Activated T-cell treated with anti-CD3 and anti-CD28 coated beads for 4 hours (primary cell): Measurements from ENCODE around the gene ITPRIP.

Experiments
- DNase-seq: peaks from one replicate; pipeline ENCODE4 v3.0.0-alpha.2; 2020

Gene ITPRIP

DNA sequence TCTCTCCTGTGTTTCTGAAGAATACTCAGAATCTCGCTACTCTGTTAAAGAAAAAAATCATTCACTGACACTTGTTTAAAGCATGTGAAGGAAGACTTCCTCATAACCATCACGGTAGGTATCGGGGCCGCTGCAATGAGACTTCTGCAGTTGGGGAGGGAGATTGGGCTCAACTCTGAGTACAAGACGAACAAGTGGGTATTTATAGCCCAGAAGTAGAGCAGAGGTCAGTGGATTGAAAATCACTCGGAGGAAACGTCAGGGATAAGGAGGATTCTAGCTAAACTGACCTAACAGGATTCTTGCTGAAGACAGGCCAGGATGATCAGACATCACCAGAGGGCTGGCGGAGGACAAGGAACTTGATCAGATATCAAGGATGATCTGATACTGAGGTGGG is 33.3 kb downstream of the ITPRIP start:
- no peak for DNase-seq

DNA sequence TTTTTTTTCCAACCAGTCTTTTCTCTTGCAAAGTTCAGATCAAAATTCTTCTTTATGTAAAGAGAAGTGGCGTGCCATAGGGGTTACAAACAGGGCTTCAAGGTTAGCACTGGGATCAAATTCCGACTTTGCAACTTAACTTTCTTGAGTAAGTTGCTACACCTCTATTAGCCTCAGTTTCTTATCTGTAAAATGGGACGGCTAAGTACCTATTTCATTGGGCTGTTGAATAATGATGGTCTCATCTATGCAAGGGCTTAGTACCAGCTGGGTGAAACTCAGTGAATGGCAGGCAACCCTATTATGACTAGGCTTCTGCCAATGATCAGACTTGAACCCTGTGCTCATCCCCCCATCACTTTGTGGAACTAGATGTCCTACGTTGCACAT is 33.9 kb downstream of the ITPRIP start:
- DNase-seq = no peak

- DNase-seq = no peak
These were observed 34.5 kb downstream of the ITPRIP start for GRCh38 chr10:104303594-104304355.

- DNase-seq = no peak
These were observed 36.2 kb downstream of the ITPRIP start for GRCh38 chr10:104301907-104302690.

- DNase-seq = no peak
These were observed 37.5 kb downstream of the ITPRIP start for GRCh38 chr10:104300736-104301292.

DNA sequence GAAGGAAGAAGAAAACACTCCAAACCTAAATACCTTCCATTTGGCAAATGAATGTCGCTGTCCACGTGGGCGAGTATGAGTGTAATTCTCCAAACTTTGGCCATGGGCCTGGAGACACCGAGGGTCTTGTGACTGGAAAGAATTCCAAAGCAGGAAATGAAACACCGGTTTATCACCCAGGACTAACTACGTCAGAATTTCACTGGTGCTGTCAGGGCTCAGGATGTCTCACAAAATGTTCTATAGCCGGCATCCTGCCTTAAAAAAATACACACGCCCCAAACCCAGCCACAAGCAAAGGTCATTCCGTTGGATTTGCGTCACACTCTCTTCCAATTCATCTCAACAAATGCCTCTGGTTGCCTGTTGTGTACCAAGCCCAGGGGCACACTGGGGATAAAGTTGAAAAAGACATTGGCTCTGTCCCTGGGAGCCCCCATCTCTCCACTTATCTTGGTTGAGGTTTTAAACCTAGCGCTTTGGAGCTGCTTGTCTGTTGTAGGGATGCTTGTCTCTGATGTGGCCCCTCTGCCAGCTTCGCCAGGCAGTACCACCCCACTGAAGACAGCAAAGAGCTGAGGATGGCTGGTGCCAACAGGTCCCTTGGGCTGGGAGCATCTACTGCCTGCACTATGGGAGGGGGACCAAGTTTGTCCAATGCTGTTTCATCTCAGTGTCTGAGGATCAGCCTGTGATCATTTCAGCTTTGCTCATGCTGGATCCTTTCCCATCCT is 38.1 kb downstream of the ITPRIP start:
- no peak for DNase-seq

DNA sequence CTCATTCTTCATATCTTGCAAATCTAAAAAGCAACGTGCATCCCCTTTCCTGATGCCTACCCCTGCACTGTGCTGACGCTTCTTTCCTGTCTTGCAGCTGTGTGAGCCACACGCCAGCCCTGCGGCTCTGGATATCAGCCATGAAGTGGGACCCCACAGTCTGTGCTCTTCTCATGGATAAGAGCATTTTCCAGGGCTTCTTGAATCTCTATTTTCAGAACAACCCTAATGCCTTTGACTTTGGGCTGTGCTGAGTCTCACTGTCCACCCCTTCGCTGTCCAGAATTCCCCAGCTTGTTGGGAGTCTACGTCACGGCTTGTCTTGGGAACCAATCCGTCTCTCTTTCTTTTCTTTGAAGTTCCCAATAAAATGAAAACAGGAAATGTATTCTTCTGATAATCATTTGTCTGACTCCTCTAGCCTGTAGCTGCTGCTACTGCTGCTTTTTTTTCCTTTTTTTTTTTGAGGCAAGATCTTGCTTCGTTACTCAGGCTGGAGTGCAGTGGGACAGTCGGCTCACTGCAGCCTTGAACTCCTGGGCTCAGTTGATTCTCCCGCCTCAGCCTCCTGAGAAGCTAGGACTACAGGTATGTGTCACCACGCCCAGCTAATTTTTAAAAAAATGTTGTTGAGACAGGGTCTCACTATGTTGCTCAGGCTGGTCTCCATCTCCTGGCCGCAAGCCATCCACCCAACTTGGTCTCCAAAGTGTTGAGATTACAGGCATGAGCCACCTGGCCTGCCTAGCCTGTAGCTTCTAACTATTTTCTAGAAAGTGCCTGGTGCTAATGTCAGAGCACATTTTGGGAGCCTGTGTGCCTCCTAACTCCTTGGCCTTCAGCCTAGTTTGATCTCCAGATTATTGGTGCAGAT is 39.0 kb downstream of the ITPRIP start:
- DNase-seq = no peak

DNA sequence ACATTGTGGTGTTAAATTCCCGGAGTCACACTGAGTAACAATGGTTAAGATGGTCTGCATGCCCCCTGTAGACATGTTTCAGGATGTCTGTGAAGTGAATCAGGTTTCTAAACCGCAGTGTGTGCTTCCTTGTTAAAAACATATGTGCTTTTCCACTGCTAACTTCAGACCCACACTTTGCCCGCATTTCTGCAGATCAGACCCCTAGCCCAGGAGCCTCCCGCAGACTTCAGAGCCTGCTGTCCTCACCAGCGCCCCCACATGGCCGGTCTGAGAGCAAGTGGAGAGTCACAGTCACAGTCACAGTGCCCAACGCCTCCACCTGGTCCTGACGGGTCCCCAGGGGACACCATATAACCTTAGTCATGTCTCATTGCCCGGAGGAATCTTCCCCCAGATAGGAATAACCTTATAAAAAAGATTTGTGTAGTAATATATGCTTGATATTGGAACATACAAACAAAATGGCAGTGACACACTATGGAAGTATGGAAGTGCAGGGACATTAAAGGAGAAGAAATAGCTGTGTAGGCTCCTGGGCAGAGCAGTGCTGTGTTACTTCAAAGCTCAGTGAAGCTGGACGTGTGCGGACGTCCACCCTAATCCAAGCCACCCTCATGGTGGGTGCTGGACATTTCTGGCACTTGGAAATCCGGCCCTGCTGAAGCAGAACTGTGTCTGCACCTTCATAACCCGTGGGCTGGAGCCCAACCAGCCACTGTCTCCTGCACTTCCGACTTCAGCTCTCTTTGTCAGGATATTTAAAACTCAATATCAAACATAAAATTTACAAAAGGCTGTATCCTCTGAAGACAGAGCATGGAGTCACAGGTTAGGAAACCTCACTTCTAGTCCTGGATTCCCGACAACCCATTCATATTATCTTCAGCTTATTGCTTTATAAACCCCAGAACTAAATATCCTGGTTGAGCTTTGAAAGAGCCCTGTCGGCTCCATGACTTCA is 40.3 kb downstream of the ITPRIP start:
- DNase-seq = no peak

DNA sequence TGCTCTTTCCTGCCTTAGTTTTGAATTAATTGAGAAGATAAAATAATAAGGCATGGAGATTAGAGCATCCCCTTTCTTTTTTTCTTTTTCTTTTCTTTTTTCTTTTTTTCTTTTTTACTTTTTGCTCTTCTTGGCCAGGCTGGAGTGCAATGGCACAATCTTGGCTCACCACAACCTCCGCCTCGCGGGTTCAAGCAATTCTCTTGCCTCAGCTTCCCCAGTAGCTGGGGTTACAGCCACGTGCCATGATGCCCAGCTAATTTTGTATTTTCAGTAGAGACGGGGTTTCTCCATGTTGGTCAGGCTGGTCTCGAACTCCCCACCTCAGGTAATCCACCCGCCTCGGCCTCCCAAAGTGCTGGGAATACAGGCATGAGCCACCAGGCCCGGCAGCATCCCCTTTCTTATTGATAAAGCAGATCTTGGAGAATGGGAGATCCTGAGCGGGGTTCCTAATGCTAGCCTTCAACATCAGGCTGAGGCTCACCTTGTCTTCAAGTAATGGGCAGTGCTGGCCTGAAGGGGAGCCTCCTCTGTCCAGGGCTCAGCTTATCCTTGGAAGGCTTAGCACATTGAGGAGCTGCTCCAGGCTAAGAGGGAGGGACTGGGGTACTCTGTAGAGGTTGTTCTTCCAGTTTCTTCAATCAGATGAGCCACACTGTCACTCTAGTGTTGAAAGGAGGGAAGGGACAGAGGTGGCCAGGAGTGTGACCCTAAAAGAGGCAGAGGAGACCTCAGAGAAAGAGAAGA is 41.4 kb downstream of the ITPRIP start:
- DNase-seq = no peak

DNA sequence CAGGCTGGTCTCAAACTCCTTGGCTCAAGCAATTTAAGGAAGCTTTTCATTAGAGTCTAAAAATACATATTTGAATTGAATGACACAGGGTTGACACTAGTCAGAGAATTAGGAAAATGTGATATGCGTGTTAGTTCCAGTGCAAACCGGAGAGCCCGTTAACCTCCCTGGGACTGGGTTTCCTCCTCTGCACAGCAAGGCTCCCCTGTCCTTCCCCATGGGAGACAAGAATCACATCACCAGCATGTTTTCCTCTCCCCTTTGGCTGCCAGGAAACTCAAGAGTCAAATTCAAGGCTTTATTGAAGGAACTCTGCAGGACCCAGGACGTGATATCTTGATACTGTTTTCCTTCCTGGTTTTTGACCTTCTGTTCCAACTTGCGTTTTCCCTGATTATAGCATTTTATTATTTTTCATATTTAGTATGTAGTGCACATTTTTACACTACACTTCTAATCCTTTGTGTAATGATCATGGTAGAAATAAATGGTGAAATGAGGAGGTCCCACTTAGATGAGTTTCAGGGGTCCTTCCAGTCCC is 44.4 kb downstream of the ITPRIP start:
- no peak for DNase-seq

GRCh38 chr10:104293011-104293410 is 45.3 kb downstream of the ITPRIP start:
- DNase-seq = no peak

- DNase-seq = peak; percentile 82
These were observed 46.8 kb downstream of the ITPRIP start for GRCh38 chr10:104291439-104291951.

GRCh38 chr10:104288355-104288754 is 49.9 kb downstream of the ITPRIP start:
- no peak for DNase-seq

DNA sequence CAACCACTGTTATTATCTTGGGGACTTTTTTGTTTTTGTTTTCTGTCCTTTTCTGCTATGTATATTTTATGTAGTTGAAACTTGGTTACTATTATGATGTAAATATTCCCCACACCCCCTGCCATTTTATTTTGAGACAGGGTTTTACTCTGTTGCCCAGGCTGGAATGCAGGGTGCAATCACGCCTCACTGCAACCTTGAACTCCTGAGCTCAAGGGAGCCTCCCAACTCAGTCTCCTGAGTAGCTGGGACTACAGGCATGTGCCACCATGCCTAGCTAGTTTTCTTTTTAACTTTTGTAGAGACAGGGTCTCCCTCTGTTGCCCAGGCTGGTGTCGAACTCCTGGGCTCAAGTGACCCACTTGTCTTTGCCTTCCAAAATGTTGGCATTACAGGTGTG is 51.3 kb downstream of the ITPRIP start:
- DNase-seq = no peak

DNA sequence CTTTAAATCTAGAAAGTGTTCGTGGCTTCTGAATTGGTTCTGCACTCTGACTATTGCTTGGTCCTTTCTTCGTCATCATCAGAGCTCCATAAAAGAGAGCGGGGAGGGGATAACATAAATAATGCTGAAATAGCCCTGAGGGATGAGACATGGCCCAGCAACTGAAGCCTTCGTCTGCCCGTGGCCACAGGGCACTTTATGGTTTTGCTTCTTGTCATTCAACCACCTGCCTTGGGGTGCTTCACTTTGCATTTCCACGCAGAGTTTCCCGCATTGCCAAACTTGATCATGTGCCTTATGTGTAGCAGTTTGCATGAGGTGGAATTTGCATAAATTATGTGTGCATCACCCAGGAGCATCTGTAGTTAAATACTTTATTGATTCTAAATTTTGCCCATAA is 53.4 kb downstream of the ITPRIP start:
- no peak for DNase-seq

GRCh38 chr10:104281694-104282093 is 56.6 kb downstream of the ITPRIP start:
- no peak for DNase-seq

- no peak for DNase-seq
These were observed 58.6 kb downstream of the ITPRIP start for GRCh38 chr10:104279550-104280259.

GRCh38 chr10:104277785-104278184 is 60.5 kb downstream of the ITPRIP start:
- no peak for DNase-seq

DNA sequence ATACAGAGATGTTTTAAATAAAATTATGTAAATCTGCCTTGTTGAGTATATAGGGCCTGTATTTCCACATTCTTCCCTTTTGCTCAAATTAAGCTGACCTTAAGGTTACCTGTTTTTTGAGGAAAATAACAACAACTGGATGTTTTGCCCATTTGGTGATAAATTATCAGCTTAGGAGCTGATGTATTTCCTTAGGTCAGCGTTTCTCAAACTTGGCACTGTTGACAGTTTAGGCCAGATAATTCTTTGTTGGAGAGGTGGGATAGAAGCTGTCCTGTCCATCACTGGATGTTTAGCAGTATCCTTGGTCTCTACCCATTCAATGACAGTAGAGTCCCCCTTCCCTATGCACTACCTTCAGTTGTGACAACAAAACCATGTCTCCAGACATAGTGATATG is 62.1 kb downstream of the ITPRIP start:
- DNase-seq = no peak
